Measurements from ENCODE around the gene TMBIM1.

The TMBIM1 gene

GRCh38 chr2:218230882-218231281 lies 61.4 kb downstream of the TMBIM1 start:
- in situ Hi-C loops (cut with MboI; ENCODE audit: low pct_unique_long_range_greater_than_20kb, low sequenced_read_pairs, unreplicated experiment) = no loop called here
- TF ChIP-seq CTCF (IDR thresholded peaks at IDR 0.05; ENCODE audit: extremely low read depth, insufficient read depth, missing control alignments) = peak; percentile 8
- DNase-seq (ENCODE audit: low spot score) = no peak

- TF ChIP-seq CTCF (IDR thresholded peaks at IDR 0.05; ENCODE audit: extremely low read depth, insufficient read depth, missing control alignments) = no peak
- in situ Hi-C loops (cut with MboI; ENCODE audit: low pct_unique_long_range_greater_than_20kb, low sequenced_read_pairs, unreplicated experiment) = no loop called here
- DNase-seq (ENCODE audit: low spot score) = no peak
Measured at GRCh38 chr2:218229851-218230250, 62.5 kb downstream of the TMBIM1 start.

- TF ChIP-seq CTCF (IDR thresholded peaks at IDR 0.05; ENCODE audit: extremely low read depth, insufficient read depth, missing control alignments) = no peak
- peak; percentile 75 for DNase-seq (ENCODE audit: low spot score)
- in situ Hi-C loops (cut with MboI; ENCODE audit: low pct_unique_long_range_greater_than_20kb, low sequenced_read_pairs, unreplicated experiment) = no loop called here
Measured at GRCh38 chr2:218229239-218229638, 63.1 kb downstream of the TMBIM1 start.

- TF ChIP-seq CTCF (IDR thresholded peaks at IDR 0.05; ENCODE audit: extremely low read depth, insufficient read depth, missing control alignments) = no peak
- in situ Hi-C loops (cut with MboI; ENCODE audit: low pct_unique_long_range_greater_than_20kb, low sequenced_read_pairs, unreplicated experiment) = no loop called here
- DNase-seq (ENCODE audit: low spot score) = no peak
Measured at GRCh38 chr2:218228366-218229090, 63.8 kb downstream of the TMBIM1 start.

GRCh38 chr2:218226903-218227302 lies 65.4 kb downstream of the TMBIM1 start:
- no peak for TF ChIP-seq CTCF (IDR thresholded peaks at IDR 0.05; ENCODE audit: extremely low read depth, insufficient read depth, missing control alignments)
- DNase-seq (ENCODE audit: low spot score) = no peak
- in situ Hi-C loops (cut with MboI; ENCODE audit: low pct_unique_long_range_greater_than_20kb, low sequenced_read_pairs, unreplicated experiment) = no loop called here

Data from GM13977 (cell line).